IPS-11a (cell line): ENCODE data around the gene FCGR1A.
"Not testable (repeated sequence)": the region's sequence is repeated elsewhere in the genome, so short reads cannot be mapped to it uniquely, and the experiment has no call there.

Source experiments
- H3K4me3 ChIP-seq: one replicate; pipeline ENCODE4 v1.5.1; 2013; ENCODE audit warnings: low read depth, low read length, control low read depth

FCGR1A gene

DNA sequence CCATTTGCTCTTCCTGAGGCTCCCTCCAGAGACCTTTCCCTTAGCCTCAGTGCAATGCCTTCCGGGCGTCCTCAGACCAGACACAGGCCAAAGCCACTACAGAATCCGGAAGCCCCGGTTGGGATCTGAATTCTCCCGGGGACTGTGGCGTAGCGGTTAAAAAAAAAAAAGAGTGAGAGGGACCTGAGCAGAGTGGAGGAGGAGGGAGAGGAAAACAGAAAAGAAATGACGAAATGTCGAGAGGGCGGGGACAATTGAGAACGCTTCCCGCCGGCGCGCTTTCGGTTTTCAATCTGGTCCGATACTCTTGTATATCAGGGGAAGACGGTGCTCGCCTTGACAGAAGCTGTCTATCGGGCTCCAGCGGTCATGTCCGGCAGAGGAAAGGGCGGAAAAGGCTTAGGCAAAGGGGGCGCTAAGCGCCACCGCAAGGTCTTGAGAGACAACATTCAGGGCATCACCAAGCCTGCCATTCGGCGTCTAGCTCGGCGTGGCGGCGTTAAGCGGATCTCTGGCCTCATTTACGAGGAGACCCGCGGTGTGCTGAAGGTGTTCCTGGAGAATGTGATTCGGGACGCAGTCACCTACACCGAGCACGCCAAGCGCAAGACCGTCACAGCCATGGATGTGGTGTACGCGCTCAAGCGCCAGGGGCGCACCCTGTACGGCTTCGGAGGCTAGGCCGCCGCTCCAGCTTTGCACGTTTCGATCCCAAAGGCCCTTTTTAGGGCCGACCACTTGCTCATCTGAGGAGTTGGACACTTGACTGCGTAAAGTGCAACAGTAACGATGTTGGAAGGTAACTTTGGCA, 50.0 kb downstream of the FCGR1A start:
- H3K4me3 ChIP-seq, result not testable (repeated sequence)

- H3K4me3 ChIP-seq, result not testable (repeated sequence)
Observed at GRCh38 chr1:149833144-149833543, 50.6 kb downstream of the FCGR1A start.

- not testable (repeated sequence) for H3K4me3 ChIP-seq
Observed at GRCh38 chr1:149841149-149841548, 58.7 kb downstream of the FCGR1A start.
